HFF-Myc (cell line): ENCODE measurements around the gene SETBP1.

Experiments used
- DNase-seq: peaks from one replicate; pipeline ENCODE4 v3.0.0-alpha.2; 2011; ENCODE audit warnings: low read depth; ENCODE audit errors: extremely low read depth
- H3K4me3 ChIP-seq: replicated peaks from 2 replicates; pipeline ENCODE4 v1.5.1; 2011; ENCODE audit warnings: low read depth, mild to moderate bottlenecking, control low read depth, low read length
- CTCF ChIP-seq: IDR thresholded peaks from 2 replicates; pipeline ENCODE4 v1.5.1; 2012; ENCODE audit warnings: mild to moderate bottlenecking, low read depth, low read length, control low read depth; ENCODE audit errors: missing control alignments

The SETBP1 gene

GRCh38 chr18:45084206-45084605 lies 403.5 kb downstream of the SETBP1 start:
- no peak for TF ChIP-seq CTCF
- no peak for DNase-seq
- H3K4me3 ChIP-seq: no peak overlapping the region

GRCh38 chr18:45085916-45086624 lies 405.4 kb downstream of the SETBP1 start:
- no peak for DNase-seq
- no peak for TF ChIP-seq CTCF
- H3K4me3 ChIP-seq: no peak overlapping the region

- no peak for DNase-seq
Measured at GRCh38 chr18:45086777-45087176, 406.1 kb downstream of the SETBP1 start.

GRCh38 chr18:45090526-45091140 lies 409.9 kb downstream of the SETBP1 start:
- no peak overlapping the region for H3K4me3 ChIP-seq
- DNase-seq: no peak
- TF ChIP-seq CTCF: no peak

More at GRCh38 chr18:45086777-45087176, 406.1 kb downstream of the SETBP1 start:
- TF ChIP-seq CTCF: no peak
- H3K4me3 ChIP-seq: no peak overlapping the region

GRCh38 chr18:45100321-45101105 lies 419.8 kb downstream of the SETBP1 start:
- no peak overlapping the region for H3K4me3 ChIP-seq
- DNase-seq: no peak
- no peak for TF ChIP-seq CTCF

GRCh38 chr18:45102126-45102525 lies 421.4 kb downstream of the SETBP1 start:
- TF ChIP-seq CTCF: no peak

More at GRCh38 chr18:45102126-45102525, 421.4 kb downstream of the SETBP1 start:
- DNase-seq: no peak
- no peak overlapping the region for H3K4me3 ChIP-seq
